Transverse colon (tissue), 4 donors: ENCODE measurements around the gene GCN1. TPM values are rescaled to one million over a fixed set of nuclear protein-coding genes. Genes with fewer than 3 reads are reported as not detected.

Experiments
- DNase-seq: peaks from one replicate; pipeline ENCODE4 v3.0.0-alpha.2; 2019
- H3K27ac ChIP-seq, 4 donors: fragments of 200-600 bp; sonication (generic); 2 replicates each; pipeline ENCODE4 v1.5.1; 2016 to 2018; ENCODE audit warnings: inconsistent platforms in 4 of 4
- H3K27me3 ChIP-seq: fragments of 200-600 bp; sonication (generic); 2 replicates; pipeline ENCODE4 v1.5.1; 2017; ENCODE audit warnings: inconsistent platforms
- H3K36me3 ChIP-seq, 4 donors: fragments of 200-600 bp; sonication (generic); 2 replicates each; pipeline ENCODE4 v1.5.1; 2017 to 2019; ENCODE audit warnings: inconsistent platforms in 4 of 4
- H3K4me1 ChIP-seq, 4 donors: fragments of 200-600 bp; sonication (generic); 2 replicates each; pipeline ENCODE4 v1.5.1; 2017 to 2020; ENCODE audit warnings: inconsistent platforms in 4 of 4
- H3K4me3 ChIP-seq, 4 donors: fragments of 200-600 bp; sonication (generic); 1 replicate in 1 of 4; 2 replicates in 3 of 4; pipeline versions ENCODE4 v1.5.1 to v1.6.1; 2017 to 2019; ENCODE audit warnings: inconsistent platforms in 4 of 4
- H3K9me3 ChIP-seq, 2 donors: fragments of 200-600 bp; sonication (generic); 2 replicates each; pipeline ENCODE4 v1.5.1; 2017 to 2019; ENCODE audit warnings: inconsistent platforms in 2 of 2
- EP300 ChIP-seq: sonication (generic); formaldehyde crosslinking; IDR thresholded peaks from one replicate; pipeline ENCODE4 v1.6.1; 2017; ENCODE audit warnings: antibody characterized with exemption, low read depth
- POLR2A ChIP-seq: fragments of 450-650 bp; IDR thresholded peaks from one replicate; pipeline ENCODE4 v1.6.1; 2016; ENCODE audit warnings: antibody characterized with exemption, mild to moderate bottlenecking, moderate library complexity
- POLR2AphosphoS5 ChIP-seq, 3 donors: sonication (generic); formaldehyde crosslinking; IDR thresholded peaks; one replicate each; pipeline ENCODE4 v1.6.1; 2016; ENCODE audit warnings: antibody characterized with exemption in 3 of 3
- WGBS, 2 donors: methylation state at CpG; one replicate each; pipeline ENCODE4 v1.1.5; 2018; ENCODE audit warnings: low coverage in 1 of 2; 5-methylcytosine and 5-hydroxymethylcytosine counted together
- in situ Hi-C, 4 donors: fragments of 200-750 bp; cut with MboI; loops; one replicate each; pipeline versions ENCODE4 v1.15.0 to v1.15.1; 2017; ENCODE audit warnings: low sequenced_read_pairs in 3 of 4, low pct_ligation_motif_present in 1 of 4, low pct_unique_long_range_greater_than_20kb in 1 of 4
- intact Hi-C: fragments of 100-400 bp; cut with DNase I; formaldehyde crosslinking; loops from one replicate; pipeline ENCODE4 v1.15.1; 2023; ENCODE audit warnings: low total_unique reads
- total RNA-seq, 4 donors: library from RNA; depleted of rRNA; stranded (reverse); fragments of >200 nt; gene quantifications; one replicate each; pipeline ENCODE4 v1.1.0, GENCODE V29; 2016
- TF ChIP-seq, protein P1 (sequence below), 5 experiments: fragments of 200-600 bp in 3 of 5; fragments of 450-650 bp in 2 of 5; sonication (generic) in 3 of 5; IDR thresholded peaks; 1 replicate in 2 of 5; 2 replicates in 3 of 5; pipeline ENCODE4 v1.5.1; 2016 to 2017; ENCODE audit warnings: antibody characterized with exemption in 5 of 5, inconsistent platforms in 3 of 5, mild to moderate bottlenecking in 2 of 5, moderate library complexity in 1 of 5

Gene GCN1
- total RNA-seq, 4 donors from 2014 or later = 70.0 to 141 (median 107) TPM

DNA sequence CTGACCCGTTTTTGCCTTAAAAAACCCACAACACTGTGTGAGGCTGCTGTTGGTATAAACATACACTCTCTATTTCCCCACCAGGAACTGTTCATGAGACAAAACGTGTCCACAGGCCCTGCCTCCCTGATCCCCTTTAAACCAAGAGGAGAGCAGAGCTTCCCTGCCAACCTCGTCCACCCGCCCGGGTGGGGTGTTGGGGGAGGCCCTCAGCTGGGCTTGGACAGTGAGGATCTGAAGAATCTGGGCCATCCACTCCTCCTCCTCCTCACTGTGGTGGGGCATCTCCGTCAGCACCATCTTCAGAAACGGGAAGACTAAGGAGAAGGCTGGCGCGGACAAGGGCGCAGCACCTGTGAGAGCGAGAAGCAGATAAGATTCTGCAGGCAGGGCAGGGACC lies 36.8 kb downstream of the GCN1 start:
- H3K4me3 ChIP-seq = no peak overlapping the region
- WGBS, 2 donors = 94% methylated on average over 11 of the region's 11 CpGs; no CpG with 5 or more reads in 1 of the 2 donors
- DNase-seq = no peak
- H3K27ac ChIP-seq = no peak overlapping the region
- H3K4me1 ChIP-seq = no peaks in the 10 kb centered on the region
- in situ Hi-C loops (no loop called here), intact Hi-C loops (no loop called here)
- H3K9me3 ChIP-seq = no peaks in the 10 kb centered on the region
- H3K36me3 ChIP-seq = peaks cover 0 to 88% (median 51%) of the 10 kb centered on the region in 4 donors
- TF ChIP-seq EP300 = no peak
- TF ChIP-seq, protein P1, sequence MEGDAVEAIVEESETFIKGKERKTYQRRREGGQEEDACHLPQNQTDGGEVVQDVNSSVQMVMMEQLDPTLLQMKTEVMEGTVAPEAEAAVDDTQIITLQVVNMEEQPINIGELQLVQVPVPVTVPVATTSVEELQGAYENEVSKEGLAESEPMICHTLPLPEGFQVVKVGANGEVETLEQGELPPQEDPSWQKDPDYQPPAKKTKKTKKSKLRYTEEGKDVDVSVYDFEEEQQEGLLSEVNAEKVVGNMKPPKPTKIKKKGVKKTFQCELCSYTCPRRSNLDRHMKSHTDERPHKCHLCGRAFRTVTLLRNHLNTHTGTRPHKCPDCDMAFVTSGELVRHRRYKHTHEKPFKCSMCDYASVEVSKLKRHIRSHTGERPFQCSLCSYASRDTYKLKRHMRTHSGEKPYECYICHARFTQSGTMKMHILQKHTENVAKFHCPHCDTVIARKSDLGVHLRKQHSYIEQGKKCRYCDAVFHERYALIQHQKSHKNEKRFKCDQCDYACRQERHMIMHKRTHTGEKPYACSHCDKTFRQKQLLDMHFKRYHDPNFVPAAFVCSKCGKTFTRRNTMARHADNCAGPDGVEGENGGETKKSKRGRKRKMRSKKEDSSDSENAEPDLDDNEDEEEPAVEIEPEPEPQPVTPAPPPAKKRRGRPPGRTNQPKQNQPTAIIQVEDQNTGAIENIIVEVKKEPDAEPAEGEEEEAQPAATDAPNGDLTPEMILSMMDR (IDR thresholded peaks at IDR 0.05) = no peak
- no peak for TF ChIP-seq POLR2A
- TF ChIP-seq POLR2AphosphoS5 (IDR thresholded peaks at IDR 0.05) = no peak
- no peaks in the 10 kb centered on the region for H3K27me3 ChIP-seq

DNA sequence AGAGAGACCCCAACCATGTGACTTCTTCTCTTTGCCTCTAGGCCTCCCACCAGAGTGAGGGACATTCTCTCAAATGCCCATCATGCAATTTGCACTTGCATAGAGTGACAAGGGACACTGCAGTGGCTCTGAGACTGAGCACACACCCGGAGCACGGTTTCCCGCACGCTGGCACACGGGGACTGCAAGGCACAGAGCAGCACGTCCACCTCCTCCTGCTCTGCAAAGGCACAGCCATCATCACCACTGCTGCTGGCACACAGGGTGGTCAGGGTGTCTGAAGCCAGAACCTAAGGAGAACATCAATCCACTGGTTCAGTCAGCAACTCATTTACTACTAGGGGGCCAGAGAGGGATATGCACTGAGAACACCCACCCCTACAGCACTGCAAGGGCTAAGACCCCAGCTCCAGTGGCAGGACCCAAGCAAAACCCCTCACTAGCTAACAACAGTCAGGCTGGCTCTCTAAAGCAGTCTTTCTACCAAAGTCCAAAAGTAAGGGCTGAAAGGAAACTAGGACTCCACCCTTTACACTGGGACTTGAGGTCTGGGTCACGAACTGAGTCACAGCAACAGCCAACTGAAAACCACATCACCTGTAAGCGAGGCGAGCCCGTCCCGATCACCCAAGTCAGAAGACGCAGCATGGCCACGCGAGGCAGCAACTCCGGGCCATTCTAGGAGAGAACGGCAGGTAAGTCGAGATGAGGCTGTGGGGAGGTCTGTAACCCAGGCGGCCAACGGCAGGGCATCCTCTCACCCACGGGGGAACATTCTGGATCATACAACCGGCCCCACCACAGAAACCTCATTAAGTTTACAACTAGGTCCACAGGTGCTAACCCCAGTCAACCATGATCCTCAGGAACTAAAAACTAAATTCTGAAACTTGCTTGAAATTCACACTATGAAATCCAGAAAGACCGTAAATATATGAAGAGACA lies 37.9 kb downstream of the GCN1 start:
- peaks cover 0 to 82% (median 46%) of the 10 kb centered on the region in 4 donors for H3K36me3 ChIP-seq
- H3K27me3 ChIP-seq = no peaks in the 10 kb centered on the region
- H3K27ac ChIP-seq = no peak overlapping the region
- no peak for DNase-seq
- TF ChIP-seq, protein P1 (IDR thresholded peaks at IDR 0.05) = no peak
- TF ChIP-seq POLR2A (no peak), POLR2AphosphoS5 (IDR thresholded peaks at IDR 0.05) (no peak)
- 76 to 94% methylated on average over 4 to 22 of the region's 22 CpGs for WGBS, 2 donors
- intact Hi-C loops (no loop called here), in situ Hi-C loops (no loop called here)
- no peaks in the 10 kb centered on the region for H3K9me3 ChIP-seq
- no peaks in the 10 kb centered on the region for H3K4me1 ChIP-seq
- no peak overlapping the region for H3K4me3 ChIP-seq

DNA sequence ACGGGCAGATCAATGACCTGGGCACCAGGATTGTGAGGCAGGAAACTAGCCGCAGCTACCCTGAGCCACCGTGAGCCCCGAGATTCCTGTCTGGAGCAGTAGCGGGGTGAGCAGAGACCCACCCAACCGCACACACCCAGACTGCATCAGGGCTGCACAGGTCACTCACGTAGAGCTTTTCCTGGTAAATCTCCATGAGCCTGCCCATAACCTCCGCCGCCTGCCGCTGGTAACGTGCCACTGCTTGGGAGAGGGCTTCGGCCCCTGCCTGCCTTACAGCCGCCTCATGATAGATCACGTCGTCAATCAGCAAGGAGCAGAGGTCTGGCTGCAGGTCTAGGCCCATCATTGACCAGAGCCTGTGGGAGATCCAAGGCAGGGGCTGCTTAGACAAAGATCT lies 39.4 kb downstream of the GCN1 start:
- no peaks in the 10 kb centered on the region for H3K27me3 ChIP-seq
- no peak overlapping the region for H3K4me3 ChIP-seq
- in situ Hi-C loops = no loop called here
- WGBS, 2 donors = 97% methylated on average over 15 of the region's 15 CpGs; no CpG with 5 or more reads in 1 of the 2 donors
- no peak for TF ChIP-seq POLR2A
- no peak for TF ChIP-seq EP300
- H3K4me1 ChIP-seq = no peaks in the 10 kb centered on the region
- DNase-seq = no peak
- intact Hi-C loops = no loop called here
- peaks cover 0 to 80% (median 39%) of the 10 kb centered on the region in 4 donors for H3K36me3 ChIP-seq
- H3K27ac ChIP-seq = no peak overlapping the region
- H3K9me3 ChIP-seq = no peaks in the 10 kb centered on the region

DNA sequence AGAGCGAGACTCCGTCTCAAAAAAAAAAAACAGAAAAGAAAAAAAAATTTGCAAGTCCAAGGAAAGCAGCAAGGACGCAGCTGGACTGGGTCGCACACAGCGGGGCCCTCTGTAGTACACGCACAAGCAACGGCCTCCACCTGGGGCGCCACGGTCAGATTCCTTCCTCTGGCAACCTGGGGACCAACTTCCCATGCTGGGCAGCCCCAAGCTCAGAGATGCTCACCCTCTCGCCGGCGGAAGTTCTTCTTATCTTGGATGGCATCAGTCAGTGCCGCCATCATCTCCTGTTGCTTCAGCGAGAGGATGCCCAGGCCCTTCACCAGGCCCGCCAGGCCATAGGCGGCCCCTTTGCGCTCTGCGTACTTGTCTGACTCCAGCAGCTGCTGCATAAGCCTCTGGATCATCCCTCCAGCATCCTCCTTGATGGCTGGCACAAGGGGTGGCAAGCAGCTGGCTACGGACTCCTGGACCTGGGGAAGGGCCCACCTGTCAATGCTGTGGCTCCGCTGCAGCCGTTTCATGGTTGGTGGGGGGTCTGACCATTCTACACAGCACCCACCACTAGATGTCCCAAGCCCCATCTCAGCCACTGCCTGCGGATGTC lies 43.5 kb downstream of the GCN1 start:
- Histone ChIP-seq H3K9me3 (no peaks in the 10 kb centered on the region), H3K27me3 (no peaks in the 10 kb centered on the region), H3K4me3 (no peak overlapping the region), H3K27ac (no peak overlapping the region), H3K36me3 (peaks cover 0 to 84% (median 40%) of the 10 kb centered on the region in 4 donors), H3K4me1 (no peaks in the 10 kb centered on the region)
- TF ChIP-seq, protein P1 (IDR thresholded peaks at IDR 0.05) = no peak
- TF ChIP-seq POLR2A (no peak), EP300 (no peak), POLR2AphosphoS5 (IDR thresholded peaks at IDR 0.05) (no peak)
- WGBS, 2 donors = 92 to 93% methylated on average over 5 to 22 of the region's 22 CpGs
- intact Hi-C loops = no loop called here
- no peak for DNase-seq
- in situ Hi-C loops = no loop called here
